Endothelial cell of umbilical vein (primary cell): ENCODE results near the gene HSH2D. TPM values are rescaled to one million over a fixed set of nuclear protein-coding genes. Genes with fewer than 3 reads are reported as not detected.
"Not testable (repeated sequence)": the region's sequence is repeated elsewhere in the genome, so short reads cannot be mapped to it uniquely, and the experiment has no call there.

Experiments
- BruUV-seq: library from RNA; stranded (reverse); fragments of 400-500 nt; replicated peaks from 2 replicates; lab custom pipeline; 2021; lab: Mats Ljungman, UMichigan
- CTCF ChIA-PET: fragments of 300-600, 350-600 bp; sonication (Branson Sonifier 250); formaldehyde crosslinking; loops from one replicate; lab custom pipeline; 2021; ENCODE audit warnings: antibody characterized with exemption, inconsistent platforms; lab: Charles Lee
- POLR2A ChIA-PET: fragments of 300-600, 350-600 bp; sonication (Branson Sonifier 250); formaldehyde crosslinking; loops from one replicate; lab custom pipeline; 2021; ENCODE audit warnings: antibody characterized with exemption, inconsistent platforms; lab: Charles Lee
- DNase-seq: peaks from one replicate; pipeline ENCODE4 v3.0.0-alpha.2; 2011; ENCODE audit warnings: low read depth, low spot score
- FAIRE-seq: peaks from 2 replicates; lab custom pipeline; 2011; peaks lifted over from hg19 to GRCh38; lab: Jason Lieb, UNC
- H2AFZ ChIP-seq: 2 replicates; pipeline ENCODE4 v1.6.0; 2012; ENCODE audit warnings: low read depth, low read length, control low read depth, inconsistent platforms
- H3K27ac ChIP-seq: 2 replicates; pipeline ENCODE4 v1.5.1; 2011; ENCODE audit warnings: low read depth, mild to moderate bottlenecking, control low read depth, low read length, moderate library complexity; ENCODE audit not compliant: insufficient read depth
- H3K27me3 ChIP-seq, 2 experiments: 2 replicates each; pipeline versions ENCODE4 v1.6.0 to v1.6.1; 2011; ENCODE audit warnings: low read length in 2 of 2, mixed read lengths in 1 of 2; ENCODE audit not compliant: control insufficient read depth in 2 of 2, insufficient read depth in 2 of 2
- H3K36me3 ChIP-seq, 2 experiments: 2 replicates in 1 of 2; 3 replicates in 1 of 2; pipeline ENCODE4 v1.5.1; 2011; ENCODE audit warnings: low read length in 2 of 2, mild to moderate bottlenecking in 1 of 2, moderate library complexity in 1 of 2; ENCODE audit not compliant: control insufficient read depth in 2 of 2, insufficient read depth in 2 of 2; ENCODE audit errors: extremely low read depth in 1 of 2
- H3K4me1 ChIP-seq: 3 replicates; pipeline ENCODE4 v1.5.1; 2011; ENCODE audit warnings: mild to moderate bottlenecking, low read length; ENCODE audit not compliant: control insufficient read depth, insufficient read depth; ENCODE audit errors: extremely low read depth
- H3K4me2 ChIP-seq: 2 replicates; pipeline ENCODE4 v1.6.1; 2011; ENCODE audit warnings: low read length, control low read depth, mixed read lengths; ENCODE audit not compliant: insufficient read depth
- H3K4me3 ChIP-seq, 3 experiments: fragments of 200-600 bp in 1 of 3; sonication (generic), shearing (Covaris generic) in 1 of 3; replicated peaks in 1 of 3; 2 replicates each; pipeline ENCODE4 v1.5.1; 2011 to 2016; ENCODE audit warnings: control low read depth in 3 of 3, low read length in 3 of 3, mild to moderate bottlenecking in 2 of 3, inconsistent platforms in 1 of 3, low read depth in 1 of 3, moderate library complexity in 1 of 3; ENCODE audit not compliant: insufficient read depth in 1 of 3
- H3K79me2 ChIP-seq: 2 replicates; pipeline ENCODE4 v1.6.0; 2012; ENCODE audit warnings: low read length, inconsistent platforms; ENCODE audit not compliant: control insufficient read depth, insufficient read depth
- H3K9ac ChIP-seq: replicated peaks from 2 replicates; pipeline ENCODE3; 2011; ENCODE audit warnings: low read length, control low read depth; ENCODE audit not compliant: insufficient read depth; ENCODE audit errors: extremely low read depth
- H3K9me1 ChIP-seq: replicated peaks from 3 replicates; pipeline ENCODE4 v1.6.0; 2011; ENCODE audit warnings: mild to moderate bottlenecking, low read length; ENCODE audit not compliant: control insufficient read depth, insufficient read depth; ENCODE audit errors: extremely low read depth
- H3K9me3 ChIP-seq: replicated peaks from 2 replicates; pipeline ENCODE4 v1.5.1; 2012; ENCODE audit warnings: low read length, inconsistent platforms; ENCODE audit not compliant: control insufficient read depth, insufficient read depth
- H4K20me1 ChIP-seq: replicated peaks from 2 replicates; pipeline ENCODE3; 2011; ENCODE audit warnings: mild to moderate bottlenecking, low read length; ENCODE audit not compliant: control insufficient read depth, insufficient read depth; ENCODE audit errors: extremely low read depth
- EZH2 ChIP-seq: IDR thresholded peaks from 2 replicates; pipeline ENCODE4 v1.6.1; 2012; ENCODE audit warnings: borderline replicate concordance, low read depth, mild to moderate bottlenecking, moderate library complexity, low read length, inconsistent platforms; ENCODE audit not compliant: severe bottlenecking
- JUN ChIP-seq: IDR thresholded peaks from 2 replicates; pipeline ENCODE4 v1.6.1; 2011; ENCODE audit warnings: borderline replicate concordance, low read depth; ENCODE audit not compliant: insufficient read length, insufficient read depth
- POLR2A ChIP-seq: IDR thresholded peaks from 2 replicates; pipeline ENCODE4 v1.6.1; 2012; ENCODE audit warnings: low read depth, mild to moderate bottlenecking, control low read depth, low read length
- dilution Hi-C: fragments of 300-500 bp; cut with MboI; formaldehyde crosslinking; loops from one replicate; pipeline ENCODE4 v1.15.0; 2019; ENCODE audit warnings: low sequenced_read_pairs; ENCODE audit not compliant: extremely low pct_ligation_motif_present
- intact Hi-C: fragments of 100-400 bp; cut with micrococcal nuclease; formaldehyde crosslinking; loops from one replicate; pipeline ENCODE4 v1.10.0; 2022
- polyA plus RNA-seq, 4 experiments: library from polyadenylated mRNA; depleted of rRNA in 3 of 4; stranded (reverse) in 3 of 4; unstranded in 1 of 4; fragments of >200 nt; gene quantifications; 2 replicates each; pipeline versions ENCODE4 v1.2.1 to v1.2.3, GENCODE V29; 2011 to 2012; ENCODE audit warnings: missing spikeins in 1 of 4
- total RNA-seq: library from RNA; stranded (reverse); gene quantifications from 2 replicates; pipeline ENCODE4 v1.2.3, GENCODE V29; 2021

The HSH2D gene
- total and polyA plus RNA-seq, 2 donors (not counting 3 experiments of a cell fraction or from before 2014, with no cell fraction given): not detected

DNA sequence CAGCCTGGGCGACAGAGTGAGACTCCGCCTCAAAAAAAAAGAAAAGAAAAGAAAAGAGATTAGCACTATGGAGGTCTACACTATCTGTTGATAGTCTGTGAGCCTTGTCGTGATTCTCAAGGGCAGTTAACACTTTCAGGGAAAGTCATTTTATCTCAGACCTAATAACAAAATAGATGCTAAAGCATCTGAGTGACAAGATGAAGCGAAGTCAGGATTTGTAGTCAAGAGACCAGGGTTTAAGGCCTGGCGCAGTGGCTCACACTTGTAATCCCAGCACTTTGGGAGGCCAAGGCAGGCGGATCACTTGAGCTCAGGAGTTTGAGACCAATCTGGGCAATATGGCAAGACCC is 45.1 kb upstream of the HSH2D start:
- Histone ChIP-seq H4K20me1 (peaks cover 3% of the 10 kb centered on the region), H2AFZ (no peak overlapping the region), H3K36me3 (peaks cover 46 to 47% of the 10 kb centered on the region in 2 experiments), H3K4me3 (no peak overlapping the region), H3K27me3 (no peaks in the 10 kb centered on the region), H3K9me1 (no peaks in the 10 kb centered on the region), H3K4me2 (no peak overlapping the region), H3K79me2 (peaks cover 25% of the 10 kb centered on the region), H3K27ac (no peak overlapping the region), H3K9me3 (no peaks in the 10 kb centered on the region), H3K4me1 (peaks cover 13% of the 10 kb centered on the region), H3K9ac (no peak overlapping the region)
- intact Hi-C loops: no loop called here
- dilution Hi-C loops: no loop called here
- no TSS peak for BruUV-seq
- ChIA-PET POLR2A (no interaction called here), CTCF (no interaction called here)
- DNase-seq (no peak), FAIRE-seq (no peak)
- TF ChIP-seq JUN (no peak), POLR2A (peak; percentile 12)

GRCh38 chr19:16098821-16099220 is 44.7 kb upstream of the HSH2D start:
- Histone ChIP-seq H3K4me1 (peaks cover 10% of the 10 kb centered on the region), H2AFZ (no peak overlapping the region), H3K36me3 (peaks cover 44 to 47% of the 10 kb centered on the region in 2 experiments), H3K4me3 (no peak overlapping the region), H3K9me1 (no peaks in the 10 kb centered on the region), H3K9ac (no peak overlapping the region), H3K9me3 (no peaks in the 10 kb centered on the region), H3K4me2 (no peak overlapping the region), H3K27ac (no peak overlapping the region), H4K20me1 (peaks cover 3% of the 10 kb centered on the region), H3K79me2 (peaks cover 25% of the 10 kb centered on the region), H3K27me3 (no peaks in the 10 kb centered on the region)
- ChIA-PET CTCF (no interaction called here), POLR2A (no interaction called here)
- no peak for DNase-seq
- FAIRE-seq: no peak
- no peak for TF ChIP-seq EZH2
- peak; percentile 20 for TF ChIP-seq POLR2A
- BruUV-seq: no TSS peak
- intact Hi-C loops (no loop called here), dilution Hi-C loops (no loop called here)

GRCh38 chr19:16099314-16099965 is 44.0 kb upstream of the HSH2D start:
- H3K4me1 ChIP-seq, POLR2A ChIA-PET, H3K27me3 ChIP-seq, dilution Hi-C loops, DNase-seq, H3K9me1 ChIP-seq, H4K20me1 ChIP-seq, H3K9ac ChIP-seq, H3K27ac ChIP-seq, H3K9me3 ChIP-seq, H3K4me3 ChIP-seq, BruUV-seq, FAIRE-seq, H3K4me2 ChIP-seq, H2AFZ ChIP-seq, intact Hi-C loops: not testable (repeated sequence)
- peaks cover 25% of the 10 kb centered on the region for H3K79me2 ChIP-seq
- CTCF ChIA-PET: interaction anchor here (0.6 to 0.9 kb wide), 2 partner anchors 58 to 1008 kb away, joined by 3 to 4 read pairs; no protein-coding TSS in a partner anchor
- peaks cover 44 to 46% of the 10 kb centered on the region in 2 experiments for H3K36me3 ChIP-seq
